Activated CD4-positive, CD25-positive, alpha-beta regulatory T cell (primary cell): ENCODE data around the gene MYOG.

Source experiments
- DNase-seq, 4 experiments: peaks; one replicate each; lab custom pipeline; 2025; lab: John Stamatoyannopoulos, UW

Gene MYOG

GRCh38 chr1:203085528-203086406 lies at the start of gene MYOG:
Gene MYOG (minus strand): TSS chr1:203086012. CDS start chr1:203085961, 51 bp downstream.
- DNase-seq = no peak

DNA sequence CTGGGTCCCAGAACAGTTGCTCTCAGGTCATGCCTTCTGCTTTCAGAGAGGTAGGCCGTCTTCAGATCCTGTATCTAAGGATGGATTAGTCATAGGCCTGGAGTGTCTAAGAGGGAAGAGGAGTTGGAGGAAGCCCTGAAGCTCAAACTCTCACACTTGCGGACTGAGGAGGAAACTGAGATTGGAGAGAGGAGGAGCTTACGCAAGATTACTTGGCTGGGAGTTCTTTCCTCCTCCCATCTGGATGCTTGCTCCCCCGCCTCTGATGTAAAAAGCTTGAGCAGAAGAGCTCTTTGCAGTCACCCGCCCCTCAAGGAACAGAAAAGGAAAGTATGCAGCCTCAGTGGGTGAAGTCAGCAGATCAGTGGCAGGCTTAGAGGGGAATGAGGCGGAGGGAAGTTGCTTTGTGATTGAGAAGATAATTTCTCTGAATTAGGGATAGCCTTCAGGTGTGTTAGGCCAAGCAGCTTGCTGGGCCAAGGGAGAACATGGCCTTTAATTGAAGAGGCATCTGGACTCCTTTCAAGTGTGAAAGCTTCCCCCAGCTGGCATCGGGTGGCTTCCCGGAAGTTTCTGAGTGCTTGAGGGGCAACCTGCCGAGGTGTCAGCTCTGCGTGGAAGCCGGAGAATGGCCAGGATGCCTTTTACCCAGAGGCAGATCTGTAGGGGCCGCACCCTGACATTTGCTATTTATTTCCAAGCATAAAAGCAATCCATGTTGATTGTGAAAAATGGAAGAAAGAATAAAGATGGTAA lies 48.3 kb upstream of the MYOG start:
- DNase-seq = no peak

DNA sequence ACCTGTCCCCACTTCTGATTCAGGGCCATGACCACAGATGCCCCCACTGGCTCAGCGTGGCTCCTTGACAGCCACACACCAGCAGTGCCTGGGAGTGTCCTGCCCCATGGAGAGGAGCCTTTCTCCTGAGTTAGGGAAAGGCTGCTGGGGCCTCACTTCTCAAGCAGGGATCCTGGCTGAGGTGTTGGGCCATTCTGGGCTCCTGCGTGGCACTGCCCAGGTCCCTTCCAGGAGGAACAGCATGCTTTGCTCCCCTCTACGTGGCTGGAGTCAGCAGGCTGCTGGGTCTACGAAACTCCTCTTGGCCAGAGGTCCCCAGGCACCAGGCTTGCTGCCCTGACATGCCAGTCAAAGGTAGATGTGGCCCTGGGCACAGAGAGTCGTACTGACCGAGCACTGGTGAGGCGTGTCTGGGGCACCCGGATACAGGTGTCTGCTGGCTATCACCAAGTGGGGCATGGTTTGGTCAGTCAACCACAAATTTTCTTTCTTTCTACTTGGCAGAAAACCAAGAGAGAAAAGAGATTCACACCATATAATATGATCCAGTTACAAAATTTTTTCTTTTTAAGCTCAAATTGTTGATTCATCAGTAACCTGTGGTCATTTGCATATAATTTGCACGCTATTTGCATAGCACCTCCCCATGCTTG lies 45.9 kb upstream of the MYOG start:
- DNase-seq = no peak

GRCh38 chr1:203130358-203130985 lies 44.7 kb upstream of the MYOG start:
- DNase-seq = no peak

GRCh38 chr1:203129501-203130231 lies 43.9 kb upstream of the MYOG start:
- no peak for DNase-seq

DNA sequence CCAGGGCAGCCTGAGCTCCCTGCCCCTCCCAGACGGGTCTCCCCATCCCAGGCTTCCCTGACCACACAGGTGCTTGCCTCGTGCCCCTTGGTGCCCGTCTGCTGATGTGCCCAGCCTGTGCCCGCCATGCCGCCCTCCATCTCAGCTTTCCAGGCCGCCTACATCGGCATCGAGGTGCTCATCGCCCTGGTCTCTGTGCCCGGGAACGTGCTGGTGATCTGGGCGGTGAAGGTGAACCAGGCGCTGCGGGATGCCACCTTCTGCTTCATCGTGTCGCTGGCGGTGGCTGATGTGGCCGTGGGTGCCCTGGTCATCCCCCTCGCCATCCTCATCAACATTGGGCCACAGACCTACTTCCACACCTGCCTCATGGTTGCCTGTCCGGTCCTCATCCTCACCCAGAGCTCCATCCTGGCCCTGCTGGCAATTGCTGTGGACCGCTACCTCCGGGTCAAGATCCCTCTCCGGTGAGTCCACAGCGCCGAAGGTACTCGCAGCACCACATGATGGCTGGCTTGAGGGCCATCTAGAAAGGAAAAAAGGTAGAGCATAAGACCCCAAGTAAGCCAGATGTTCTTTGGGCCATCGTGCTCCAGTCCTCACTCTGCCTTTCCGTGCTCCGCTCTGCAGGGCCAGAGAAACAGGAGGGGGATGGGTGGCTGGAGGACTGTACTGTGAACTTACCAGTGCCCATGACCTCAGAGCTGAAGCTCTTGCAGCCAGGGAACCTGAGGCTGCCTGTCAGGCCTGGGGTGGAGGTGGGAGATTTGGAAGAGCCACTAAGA lies 43.1 kb upstream of the MYOG start:
- DNase-seq = no peak

DNA sequence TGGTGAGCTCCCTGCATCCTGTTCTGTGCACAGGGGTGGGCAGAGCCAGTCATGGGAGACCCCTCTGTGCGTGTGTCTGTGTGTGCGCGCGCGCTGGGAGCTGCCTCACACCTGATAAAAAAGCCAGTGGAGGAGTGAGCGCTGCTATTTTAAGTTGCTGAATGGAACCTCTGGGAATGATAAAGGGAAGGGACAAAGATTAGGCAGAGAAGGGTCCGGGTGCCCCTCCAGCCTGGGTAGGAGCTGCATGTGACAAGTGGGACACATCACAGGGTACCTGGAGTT lies 42.6 kb upstream of the MYOG start:
- no peak for DNase-seq

DNA sequence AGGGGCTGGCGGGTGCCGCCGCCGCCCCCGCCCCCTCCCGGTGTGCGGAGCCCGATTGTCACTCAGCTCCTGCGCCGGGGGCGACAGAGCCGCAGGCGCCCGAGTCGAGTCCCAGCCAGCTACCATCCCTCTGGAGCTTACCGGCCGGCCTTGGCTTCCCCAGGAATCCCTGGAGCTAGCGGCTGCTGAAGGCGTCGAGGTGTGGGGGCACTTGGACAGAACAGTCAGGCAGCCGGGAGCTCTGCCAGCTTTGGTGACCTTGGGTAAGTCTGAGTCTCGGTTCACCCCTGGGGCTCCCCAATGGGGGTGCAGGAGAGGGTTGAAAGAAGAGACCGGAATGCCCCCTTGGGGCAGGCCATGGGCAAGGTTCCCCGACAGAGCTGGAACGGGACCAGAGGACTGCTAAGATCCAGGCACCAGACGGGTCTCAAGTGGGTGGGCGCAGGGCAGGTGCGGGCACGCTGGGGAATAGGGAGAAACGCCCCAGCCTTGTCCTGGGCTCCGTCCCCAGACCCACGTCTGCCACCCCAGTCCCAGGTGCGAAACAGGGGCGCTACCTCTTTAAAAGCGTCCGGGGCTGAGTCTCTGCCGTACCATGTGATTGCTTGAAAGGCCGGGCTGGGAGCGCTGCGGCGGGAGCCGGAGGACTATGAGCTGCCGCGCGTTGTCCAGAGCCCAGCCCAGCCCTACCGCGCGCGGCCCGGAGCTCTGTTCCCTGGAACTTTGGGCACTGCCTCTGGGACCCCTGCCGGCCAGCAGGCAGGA lies 42.0 kb upstream of the MYOG start, which contains the start of gene ADORA1:
Gene ADORA1 (plus strand): TSS at position 61 of the 765 bp plus-strand sequence. CDS start 1,116 bp downstream, outside the sequence.
- no peak for DNase-seq

DNA sequence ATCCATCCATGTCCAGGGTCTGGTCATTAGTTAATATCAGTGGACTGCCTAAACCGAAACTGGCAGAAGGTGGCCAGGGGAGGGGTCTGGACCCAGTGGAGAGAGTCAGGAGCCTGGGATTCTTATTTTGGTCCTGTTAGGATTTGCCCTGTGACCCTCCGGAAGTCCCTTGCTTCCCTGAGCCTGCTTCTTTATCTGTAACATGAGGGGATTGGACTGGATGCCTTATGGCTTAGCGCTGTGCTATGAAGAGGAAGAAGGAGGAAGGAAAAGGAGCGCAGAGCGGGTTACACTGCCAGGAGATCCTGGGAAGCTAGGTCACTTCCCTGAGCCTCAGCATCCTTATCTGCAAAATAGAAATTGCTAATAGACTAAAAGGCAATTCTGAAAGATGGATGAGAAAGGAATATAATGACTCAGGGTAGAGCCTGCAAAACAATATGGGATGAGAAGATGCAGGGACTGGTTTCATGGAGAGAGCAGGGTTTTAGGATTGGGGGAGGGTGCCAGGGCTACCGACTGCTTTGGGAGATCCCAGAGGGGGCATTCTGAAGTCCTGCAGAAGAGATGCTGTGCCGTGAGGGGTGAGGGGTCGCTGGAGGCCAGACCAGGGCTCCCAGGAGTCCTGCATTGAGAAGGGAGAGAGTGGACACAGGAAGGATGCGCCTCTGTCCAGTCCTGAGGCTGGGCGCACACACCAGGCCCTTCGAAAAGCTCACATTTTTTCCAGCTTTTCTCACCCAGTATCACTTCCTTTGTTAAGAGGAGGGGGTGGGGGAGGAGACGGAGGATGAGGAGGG lies 41.3 kb upstream of the MYOG start:
- DNase-seq = no peak

DNA sequence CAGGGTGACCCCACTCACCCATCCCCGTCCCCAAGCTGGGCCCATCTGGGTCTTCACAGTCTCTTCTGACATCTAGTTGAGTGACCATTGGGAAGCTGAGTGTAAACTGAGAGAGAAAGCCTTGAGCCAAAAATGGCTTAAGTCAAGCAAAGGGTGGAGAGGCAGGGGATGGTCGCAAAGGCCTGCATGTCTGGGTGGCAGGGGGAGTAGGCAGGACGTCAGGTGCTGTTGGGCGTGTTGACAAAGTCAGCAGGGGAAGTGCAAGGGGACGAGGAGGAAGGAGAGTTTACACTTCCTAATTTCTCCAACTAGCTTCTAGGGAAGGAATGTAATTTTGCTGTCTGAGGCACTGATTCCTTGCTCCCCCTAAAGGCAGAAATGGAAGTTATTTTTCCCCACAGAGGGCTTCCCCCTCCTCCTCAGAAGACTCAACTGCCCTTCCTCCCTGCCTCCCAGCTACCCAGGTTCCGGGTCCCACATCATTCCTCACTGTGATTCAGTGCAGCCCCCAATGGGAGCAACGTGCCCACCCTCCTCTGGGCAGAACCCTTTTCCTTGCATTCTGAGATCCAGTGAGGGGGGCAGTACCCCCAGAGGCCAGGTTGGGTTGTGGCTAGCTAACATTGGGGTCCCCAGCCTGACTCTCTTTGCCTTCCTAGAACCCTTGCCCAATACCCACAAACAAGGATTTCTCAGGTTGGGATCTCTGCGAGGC lies 40.5 kb upstream of the MYOG start:
- no peak for DNase-seq

- no peak for DNase-seq
Observed at GRCh38 chr1:203124546-203125317, 38.9 kb upstream of the MYOG start.

- DNase-seq = no peak
Observed at GRCh38 chr1:203124011-203124410, 38.2 kb upstream of the MYOG start.

GRCh38 chr1:203122159-203122558 lies 36.3 kb upstream of the MYOG start:
- DNase-seq = no peak

DNA sequence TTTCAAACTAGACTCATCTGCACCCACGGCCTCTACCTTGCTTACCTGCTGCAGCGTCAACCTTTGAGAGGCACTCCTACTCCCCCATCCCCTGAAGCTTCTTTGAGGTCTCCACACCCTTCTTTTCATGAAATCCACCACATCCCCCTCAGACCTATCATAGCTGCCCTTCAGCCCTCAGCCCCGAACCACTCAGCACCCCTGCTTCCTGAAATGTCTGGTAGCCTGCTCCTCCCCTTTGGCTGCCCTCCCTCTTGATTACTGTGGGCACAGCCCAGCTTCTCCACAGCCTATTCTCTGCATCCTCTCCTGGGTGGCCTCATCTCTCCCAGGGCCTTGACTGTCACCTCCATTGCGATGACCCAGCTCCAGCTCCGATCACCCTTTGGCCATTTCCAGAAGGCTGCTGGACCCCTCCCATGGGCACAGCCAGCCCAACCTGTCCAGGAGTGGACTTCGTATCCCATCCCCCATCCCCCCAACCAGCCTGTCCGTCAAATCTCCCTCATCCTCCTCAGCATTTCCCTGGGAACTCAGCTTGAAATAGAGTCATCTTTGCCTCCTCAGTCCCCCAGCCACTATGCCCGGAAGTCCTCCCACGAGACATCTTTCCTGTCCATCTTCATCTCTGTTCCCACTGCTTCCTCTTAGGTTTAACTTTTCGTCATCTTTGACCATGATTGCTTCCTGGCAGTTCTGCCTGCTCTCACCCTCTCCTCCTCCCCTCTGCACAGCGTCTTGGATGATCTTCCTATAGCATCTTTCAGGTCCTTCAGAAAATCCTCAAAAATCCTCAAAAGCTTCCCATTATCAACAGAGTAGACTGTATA lies 35.6 kb upstream of the MYOG start:
- no peak for DNase-seq

DNA sequence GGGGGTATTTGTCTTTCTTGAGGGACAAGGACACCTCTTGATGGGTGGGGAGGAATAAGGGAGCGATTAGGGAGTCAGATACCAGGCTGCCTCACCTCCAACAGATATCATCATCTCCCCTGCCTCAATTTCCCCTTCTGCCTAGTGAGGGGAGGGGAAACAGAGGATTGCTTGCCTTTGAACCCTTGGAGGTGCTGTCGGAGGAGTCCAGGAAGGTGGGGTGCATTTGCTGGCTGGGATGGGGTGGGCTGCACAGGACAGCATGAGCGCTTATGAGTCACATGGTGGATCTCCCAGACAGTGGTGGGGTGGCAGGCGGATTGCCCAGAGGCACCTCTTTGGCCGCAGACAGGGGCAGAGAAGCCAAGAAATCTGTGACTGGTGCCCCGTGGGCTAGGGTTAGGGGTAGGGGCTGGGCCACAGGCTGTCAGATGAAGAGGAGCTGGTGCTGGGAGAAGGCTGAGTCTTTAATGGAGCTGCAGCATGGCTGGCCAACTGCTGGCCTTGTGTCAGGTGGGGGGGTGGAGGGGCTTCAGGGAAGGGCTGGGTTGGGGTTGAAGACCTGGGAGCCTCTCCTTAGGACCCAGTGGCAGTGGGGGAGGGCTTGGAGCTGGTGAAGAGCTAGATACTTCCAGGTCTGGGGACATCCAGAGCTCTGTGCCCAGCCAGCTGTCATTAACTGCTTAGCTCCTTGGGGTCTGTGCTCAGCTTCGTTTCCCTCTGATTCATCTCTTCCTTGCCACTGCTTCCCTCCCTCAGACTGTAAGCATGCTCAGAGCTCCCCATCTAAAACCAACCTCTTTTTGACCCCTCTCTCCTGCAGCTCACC lies 34.7 kb upstream of the MYOG start:
- DNase-seq = no peak
